ENCODE results near the gene SDF4.
"Not testable (repeated sequence)": the region's sequence is repeated elsewhere in the genome, so short reads cannot be mapped to it uniquely, and the experiment has no call there.

SDF4 gene

GRCh38 chr1:1196431-1197187, 35.2 kb downstream of the SDF4 start:
- DNase-seq, result no peak

DNA sequence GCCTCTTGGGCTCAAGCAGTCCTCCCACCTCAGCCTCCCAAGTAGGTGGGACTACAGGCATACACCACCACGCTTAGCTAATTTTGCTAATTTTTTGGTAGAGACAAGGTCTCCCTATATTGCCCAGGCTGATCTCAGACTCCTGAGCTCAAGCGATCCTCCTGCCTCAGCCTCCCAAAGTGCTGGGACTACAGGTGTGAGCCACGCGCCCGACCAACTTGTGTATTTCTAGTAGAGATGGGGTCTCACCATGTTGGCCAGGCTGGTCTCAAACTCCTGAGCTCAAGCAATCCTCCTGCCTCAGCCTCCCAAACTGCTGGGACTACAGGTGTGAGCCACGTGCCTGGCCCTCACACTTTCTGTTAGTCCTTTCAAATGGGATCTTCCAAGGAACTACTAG, 36.1 kb downstream of the SDF4 start:
- not testable (repeated sequence) for DNase-seq

DNA sequence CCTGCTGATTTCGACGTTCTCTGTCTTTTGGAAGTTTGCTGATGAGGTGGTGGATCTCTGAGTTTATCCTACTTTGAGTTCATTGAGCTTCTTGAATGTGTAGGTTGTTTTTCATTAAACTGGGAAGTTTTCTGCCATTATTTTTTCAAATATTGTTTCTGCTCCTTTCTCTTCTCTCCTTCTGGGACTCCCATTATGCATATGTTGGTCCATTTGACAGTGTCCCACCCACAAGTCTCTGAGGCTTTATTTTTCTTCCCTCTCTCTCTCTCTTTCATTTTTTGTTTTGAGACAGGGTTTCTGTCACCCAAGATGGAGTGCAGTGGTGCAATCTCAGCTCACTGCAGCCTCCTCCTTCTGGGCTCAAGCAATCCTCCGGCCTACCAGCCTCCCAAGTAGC, 37.1 kb downstream of the SDF4 start:
- no peak for DNase-seq

- no peak for DNase-seq
Measured at GRCh38 chr1:1191734-1192133, 40.1 kb downstream of the SDF4 start.

DNA sequence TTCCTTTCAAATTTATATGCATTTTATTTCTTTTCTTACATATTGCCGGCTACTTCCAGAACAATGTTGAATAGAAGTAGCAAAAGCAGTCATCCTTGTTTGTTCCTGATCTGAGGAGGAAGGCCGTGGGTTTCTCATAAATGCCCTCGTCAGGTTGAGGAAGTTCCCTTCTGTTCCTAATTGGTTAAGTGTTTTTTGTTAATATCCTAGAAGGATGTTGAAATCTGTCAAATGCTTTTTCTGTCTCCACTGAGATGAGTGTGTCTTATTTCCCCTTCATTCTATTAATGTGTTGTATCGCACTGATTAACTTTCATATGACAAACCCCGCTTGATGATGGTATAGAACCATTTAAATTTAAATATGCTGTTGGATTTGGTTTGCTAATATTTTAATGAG, 42.7 kb downstream of the SDF4 start:
- no peak for DNase-seq

- DNase-seq, result no peak
Measured at GRCh38 chr1:1187938-1188337, 43.9 kb downstream of the SDF4 start.

DNA sequence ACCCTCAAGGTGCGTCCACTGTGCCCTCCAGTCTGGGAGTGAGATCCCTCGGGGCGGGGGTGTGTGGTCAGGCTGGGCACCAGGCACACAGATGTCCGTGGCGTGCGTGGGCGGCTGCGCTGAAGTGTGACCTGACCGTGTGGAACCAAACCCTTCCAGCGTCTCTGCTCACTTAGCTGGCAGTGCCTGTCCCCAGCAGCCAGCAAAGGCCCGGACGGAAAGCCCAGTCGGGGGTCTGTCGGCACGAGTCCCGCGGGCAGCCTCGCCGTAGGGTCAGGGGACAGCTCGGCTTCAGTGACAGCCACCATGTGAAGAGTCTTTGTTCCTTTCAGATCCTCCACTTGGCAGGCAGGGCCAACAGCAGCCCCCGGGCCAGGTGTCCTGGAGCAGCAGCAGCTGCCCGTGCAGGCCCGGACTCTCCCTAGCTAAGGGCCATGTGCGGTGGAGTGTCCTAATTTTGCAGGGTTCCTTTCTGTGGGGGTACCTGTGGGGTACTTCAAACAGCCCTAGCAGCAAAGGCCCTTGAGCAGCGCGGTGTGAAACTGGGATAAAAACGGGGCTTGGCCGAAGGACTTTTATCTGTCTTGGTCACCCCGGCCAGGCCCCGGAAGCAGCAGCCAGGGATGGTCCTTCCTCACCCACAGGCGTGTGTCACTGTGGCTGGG, 46.6 kb downstream of the SDF4 start:
- no peak for DNase-seq

- DNase-seq, result no peak
Measured at GRCh38 chr1:1183833-1184775, 47.7 kb downstream of the SDF4 start.

- no peak for DNase-seq
Measured at GRCh38 chr1:1183221-1183747, 48.5 kb downstream of the SDF4 start.

DNA sequence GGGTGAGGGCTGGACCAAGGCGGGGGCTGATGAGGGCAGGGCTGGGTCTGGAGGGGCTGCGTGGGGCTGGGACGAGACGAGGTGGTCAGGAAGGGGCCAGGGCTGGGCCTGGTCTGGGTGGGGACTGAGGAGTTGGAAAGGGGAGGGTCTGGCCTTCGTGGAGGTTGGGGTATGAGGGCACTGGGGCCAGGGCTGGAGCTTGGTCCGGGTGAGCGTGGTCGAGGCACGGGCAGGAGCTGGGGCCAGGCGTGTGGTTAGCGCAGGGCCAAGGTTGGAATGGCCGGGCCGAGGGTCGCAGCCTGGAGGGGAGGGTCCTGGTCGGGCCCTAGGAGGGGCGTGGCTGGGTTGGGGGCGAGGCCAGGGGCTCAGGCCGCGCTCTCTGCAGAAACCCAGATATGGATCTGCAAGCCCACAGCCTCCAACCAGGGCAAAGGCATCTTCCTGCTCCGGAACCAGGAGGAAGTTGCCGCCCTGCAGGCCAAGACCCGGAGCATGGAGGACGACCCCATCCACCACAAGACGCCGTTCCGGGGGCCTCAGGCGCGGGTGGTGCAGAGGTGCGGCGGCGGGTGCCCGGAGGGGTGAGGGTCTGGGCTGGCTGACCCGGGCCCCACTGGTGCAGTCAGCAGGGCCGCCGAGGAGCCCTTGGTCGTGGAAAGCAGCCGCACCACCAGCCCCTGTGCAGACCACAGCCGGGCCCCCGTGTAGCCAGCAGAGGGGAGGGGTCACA, 49.1 kb downstream of the SDF4 start:
- no peak for DNase-seq

DNA sequence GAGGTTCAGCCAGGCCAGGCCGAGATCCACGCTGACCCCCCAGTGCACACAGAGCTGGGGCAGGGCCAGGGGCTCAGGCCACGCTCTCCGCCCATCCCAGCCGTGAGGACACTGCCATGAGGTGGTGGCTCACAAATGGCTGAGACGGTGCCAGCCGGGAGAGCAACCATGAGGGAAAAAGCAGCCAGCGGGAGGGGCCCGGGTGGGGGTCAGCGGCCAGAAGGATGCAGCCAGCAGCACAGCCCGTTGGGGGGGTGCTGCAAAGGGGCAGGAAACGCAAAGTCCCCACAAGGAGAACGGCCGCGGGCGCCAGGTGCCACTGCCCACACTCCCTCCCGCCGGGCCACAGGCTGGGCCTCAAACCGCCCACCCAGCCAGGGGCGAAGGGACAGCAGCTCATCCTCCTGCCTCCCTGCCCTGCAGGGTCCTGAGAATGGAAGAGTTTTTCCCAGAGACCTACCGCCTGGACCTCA, 49.8 kb downstream of the SDF4 start:
- DNase-seq, result no peak

- DNase-seq, result no peak
Measured at GRCh38 chr1:1181129-1181937, 50.5 kb downstream of the SDF4 start.

- no peak for DNase-seq
Measured at GRCh38 chr1:1179983-1180861, 51.6 kb downstream of the SDF4 start.

DNA sequence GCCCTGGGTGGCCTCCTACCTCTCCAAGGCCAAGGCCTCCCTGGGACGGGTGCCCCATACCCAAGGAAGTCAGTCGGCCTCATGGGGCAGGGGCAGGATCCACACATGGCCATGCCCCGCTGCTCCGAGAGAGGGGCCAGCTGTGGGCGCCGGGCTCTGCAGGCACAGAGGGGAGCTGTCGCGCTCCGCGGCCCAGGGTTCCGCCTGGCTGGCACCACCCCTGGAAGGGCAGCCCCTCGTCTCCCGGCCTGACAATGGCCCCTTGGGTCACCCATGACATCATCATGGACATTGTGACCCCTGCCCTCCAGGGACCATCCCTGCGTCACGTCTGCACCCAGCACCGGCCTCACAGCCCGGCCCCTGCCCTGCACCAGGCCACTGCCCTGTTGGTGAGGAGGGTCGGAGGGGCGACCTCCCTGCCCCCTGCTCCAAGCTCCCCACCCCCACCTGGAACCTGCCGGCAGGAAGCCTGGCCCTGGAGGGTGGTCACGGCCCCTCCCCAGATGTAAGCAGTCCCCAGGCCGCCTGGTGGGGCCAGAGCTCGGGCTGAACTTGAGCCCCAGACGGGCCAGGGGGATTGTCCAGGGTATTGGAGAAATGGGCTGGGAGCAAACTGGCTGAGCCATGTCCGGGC, 52.3 kb downstream of the SDF4 start:
- no peak for DNase-seq

DNA sequence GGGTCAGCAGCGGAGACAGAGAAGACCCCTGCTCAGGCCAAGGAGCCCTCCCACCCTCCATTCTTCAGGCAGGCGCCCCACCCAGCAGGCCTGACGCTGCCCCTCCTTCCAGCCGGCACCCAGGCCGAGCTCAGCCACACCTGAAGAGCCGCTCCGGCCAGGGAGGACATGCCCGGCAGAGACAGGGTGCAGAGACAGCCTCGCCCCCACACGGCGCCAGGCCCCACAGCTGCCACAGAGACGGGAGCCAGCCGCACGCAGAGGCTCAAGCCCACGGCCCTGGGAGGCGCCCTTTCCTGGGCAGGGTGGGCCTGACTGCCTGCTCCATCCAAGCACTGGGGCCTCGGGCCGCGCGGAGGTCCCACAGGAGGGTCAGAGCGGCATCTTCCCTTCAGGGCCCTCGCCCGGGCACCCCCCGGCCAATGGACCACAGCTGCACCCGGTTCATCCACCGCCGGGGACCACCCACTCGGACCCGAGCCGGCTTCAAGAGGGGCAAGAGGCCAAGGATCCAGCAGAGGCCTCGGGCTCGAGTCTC, 52.9 kb downstream of the SDF4 start:
- DNase-seq, result no peak

DNA sequence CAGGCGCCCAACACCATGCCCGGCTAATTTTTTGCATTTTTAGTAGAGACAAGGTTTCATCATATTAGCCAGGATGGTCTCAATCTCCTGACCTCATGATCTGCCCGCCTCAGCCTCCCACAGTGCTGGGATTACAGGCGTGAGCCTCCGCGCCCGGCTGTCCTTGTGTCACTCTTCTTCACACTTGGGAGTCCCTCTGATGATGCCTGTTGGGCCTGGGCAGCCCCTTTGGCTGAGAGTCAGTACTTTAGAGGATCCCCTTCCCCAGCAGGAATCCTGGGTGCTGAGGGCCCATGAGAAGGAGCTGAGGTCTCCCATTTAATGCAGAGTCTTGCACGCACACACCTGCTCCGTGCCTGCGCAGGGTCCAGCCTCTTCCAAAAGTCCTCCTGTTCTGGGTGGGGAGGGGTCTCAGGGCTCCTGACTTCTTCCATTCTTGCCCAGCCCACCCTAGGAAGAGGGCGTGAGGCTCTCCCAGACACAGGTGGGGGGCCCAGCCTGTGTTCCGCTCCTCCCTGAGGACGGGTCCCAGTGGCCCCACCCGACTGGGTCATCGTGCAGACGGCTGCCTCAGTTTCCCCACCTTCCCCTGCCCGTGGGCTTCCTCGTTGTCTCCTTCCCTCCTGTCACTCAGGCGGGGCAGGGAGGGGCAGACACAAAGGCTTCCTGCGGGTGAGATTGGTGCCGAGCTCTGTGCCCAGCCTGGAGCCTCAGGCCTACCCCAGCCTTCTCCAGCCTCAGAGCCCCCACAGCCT, 54.2 kb downstream of the SDF4 start:
- no peak for DNase-seq

- no peak for DNase-seq
Measured at GRCh38 chr1:1176931-1177330, 54.9 kb downstream of the SDF4 start.

- not testable (repeated sequence) for DNase-seq
Measured at GRCh38 chr1:1176063-1176761, 55.6 kb downstream of the SDF4 start.

Data from SIG-M5 (cell line).